Erythroblast (primary cell): Measurements from ENCODE around the gene BRD4.

Experiments
- GATA1 ChIP-seq: IDR thresholded peaks from 2 replicates; pipeline ENCODE4 v1.6.1; 2011; ENCODE audit warnings: low read depth, mild to moderate bottlenecking, control low read depth, low read length, moderate library complexity
- POLR2A ChIP-seq: IDR thresholded peaks from 2 replicates; pipeline ENCODE4 v1.6.1; 2011; ENCODE audit warnings: mild to moderate bottlenecking, low read length

- TF ChIP-seq POLR2A (no peak), GATA1 (no peak)
Measured at GRCh38 chr19:15371786-15372380, 39.5 kb upstream of the BRD4 start.
